OCI-LY7 (cell line): ENCODE measurements around the gene GNB1L.

Experiments
- EZH2phosphoT487 ChIP-seq: fragments of 200-600 bp; sonication (generic); IDR thresholded peaks from 2 replicates; pipeline ENCODE4 v1.6.1; 2018; ENCODE audit warnings: low read depth, borderline replicate concordance, mild to moderate bottlenecking, mixed run types, antibody characterized with exemption, low read length, moderate library complexity, mixed read lengths
- TF ChIP-seq, protein P1 (sequence below): fragments of 200-600 bp; sonication (generic); conservative IDR thresholded peaks from 2 replicates; pipeline ENCODE4 v1.5.1; 2014; ENCODE audit warnings: mild to moderate bottlenecking, antibody characterized with exemption, low read length, moderate library complexity, mixed read lengths

GRCh38 chr22:19879643-19879991 is 24.9 kb upstream of the GNB1L start:
- TF ChIP-seq, protein P1, sequence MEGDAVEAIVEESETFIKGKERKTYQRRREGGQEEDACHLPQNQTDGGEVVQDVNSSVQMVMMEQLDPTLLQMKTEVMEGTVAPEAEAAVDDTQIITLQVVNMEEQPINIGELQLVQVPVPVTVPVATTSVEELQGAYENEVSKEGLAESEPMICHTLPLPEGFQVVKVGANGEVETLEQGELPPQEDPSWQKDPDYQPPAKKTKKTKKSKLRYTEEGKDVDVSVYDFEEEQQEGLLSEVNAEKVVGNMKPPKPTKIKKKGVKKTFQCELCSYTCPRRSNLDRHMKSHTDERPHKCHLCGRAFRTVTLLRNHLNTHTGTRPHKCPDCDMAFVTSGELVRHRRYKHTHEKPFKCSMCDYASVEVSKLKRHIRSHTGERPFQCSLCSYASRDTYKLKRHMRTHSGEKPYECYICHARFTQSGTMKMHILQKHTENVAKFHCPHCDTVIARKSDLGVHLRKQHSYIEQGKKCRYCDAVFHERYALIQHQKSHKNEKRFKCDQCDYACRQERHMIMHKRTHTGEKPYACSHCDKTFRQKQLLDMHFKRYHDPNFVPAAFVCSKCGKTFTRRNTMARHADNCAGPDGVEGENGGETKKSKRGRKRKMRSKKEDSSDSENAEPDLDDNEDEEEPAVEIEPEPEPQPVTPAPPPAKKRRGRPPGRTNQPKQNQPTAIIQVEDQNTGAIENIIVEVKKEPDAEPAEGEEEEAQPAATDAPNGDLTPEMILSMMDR, result no peak
- TF ChIP-seq EZH2phosphoT487, result no peak
